Measurements from ENCODE around the gene C1orf115.
"Not testable (repeated sequence)": the region's sequence is repeated elsewhere in the genome, so short reads cannot be mapped to it uniquely, and the experiment has no call there.

The C1orf115 gene, protein sequence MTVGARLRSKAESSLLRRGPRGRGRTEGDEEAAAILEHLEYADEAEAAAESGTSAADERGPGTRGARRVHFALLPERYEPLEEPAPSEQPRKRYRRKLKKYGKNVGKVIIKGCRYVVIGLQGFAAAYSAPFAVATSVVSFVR

DNA sequence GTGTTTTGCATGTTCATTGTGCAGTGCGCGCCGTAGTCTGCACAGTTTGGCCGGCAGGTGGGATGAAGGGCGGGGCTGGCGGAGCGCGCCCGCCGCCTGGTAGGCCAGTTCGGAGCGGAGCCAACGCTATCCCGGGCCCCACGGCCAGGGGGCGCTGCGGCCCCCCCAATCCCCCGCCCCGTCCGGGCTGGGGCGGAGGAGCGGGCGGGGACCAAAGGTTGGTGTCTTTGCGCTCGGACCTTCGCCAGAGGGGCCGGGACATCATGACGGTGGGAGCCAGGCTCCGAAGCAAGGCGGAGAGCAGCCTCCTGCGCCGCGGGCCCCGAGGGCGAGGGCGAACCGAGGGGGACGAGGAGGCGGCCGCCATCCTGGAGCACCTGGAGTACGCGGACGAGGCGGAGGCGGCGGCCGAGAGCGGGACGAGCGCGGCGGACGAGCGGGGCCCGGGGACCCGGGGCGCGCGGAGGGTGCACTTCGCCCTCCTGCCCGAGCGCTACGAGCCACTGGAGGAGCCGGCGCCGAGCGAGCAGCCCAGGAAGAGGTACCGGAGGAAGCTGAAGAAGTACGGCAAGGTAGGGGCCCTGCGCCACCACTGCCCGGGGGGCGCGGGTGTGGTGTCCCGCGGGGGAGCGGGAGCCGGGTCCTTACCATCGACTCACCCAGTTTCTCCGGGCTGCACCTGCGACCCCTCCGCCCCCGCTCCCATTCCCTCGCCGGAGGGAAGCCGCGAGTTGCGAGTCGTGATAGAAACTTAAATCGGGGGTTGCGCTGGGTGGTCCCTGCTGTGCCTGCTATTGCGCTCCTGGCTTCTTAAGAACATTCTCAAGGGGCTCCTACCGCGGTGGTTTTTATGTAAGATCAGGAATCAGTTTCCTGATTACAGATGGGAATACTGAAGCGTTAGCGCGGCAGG is at the start of gene C1orf115:
Gene C1orf115, plus strand, starts transcription at position 224 of the 913 bp plus-strand sequence. Its CDS starts 40 bp downstream, at position 264.
- no peak for FAIRE-seq

DNA sequence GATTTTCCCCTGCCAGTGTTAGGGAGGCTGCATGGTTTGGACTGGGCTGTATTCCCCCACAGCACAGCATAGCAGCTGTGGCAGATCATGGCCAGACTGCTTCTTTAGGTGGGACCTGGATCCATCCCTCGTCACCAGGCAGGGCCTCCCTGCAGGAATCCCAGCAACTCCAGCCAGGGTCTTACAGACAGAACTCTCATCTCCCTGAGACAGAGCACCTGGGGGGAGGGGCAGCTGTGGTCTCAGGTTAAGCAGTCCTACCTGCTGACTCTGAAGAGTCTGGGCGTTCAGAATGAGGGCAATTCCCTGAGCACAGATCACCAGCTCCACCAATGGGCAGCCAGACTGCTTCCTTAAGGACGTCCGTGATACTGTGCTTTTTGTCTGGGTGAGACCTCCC is 47.9 kb upstream of the C1orf115 start:
- no peak for FAIRE-seq

DNA sequence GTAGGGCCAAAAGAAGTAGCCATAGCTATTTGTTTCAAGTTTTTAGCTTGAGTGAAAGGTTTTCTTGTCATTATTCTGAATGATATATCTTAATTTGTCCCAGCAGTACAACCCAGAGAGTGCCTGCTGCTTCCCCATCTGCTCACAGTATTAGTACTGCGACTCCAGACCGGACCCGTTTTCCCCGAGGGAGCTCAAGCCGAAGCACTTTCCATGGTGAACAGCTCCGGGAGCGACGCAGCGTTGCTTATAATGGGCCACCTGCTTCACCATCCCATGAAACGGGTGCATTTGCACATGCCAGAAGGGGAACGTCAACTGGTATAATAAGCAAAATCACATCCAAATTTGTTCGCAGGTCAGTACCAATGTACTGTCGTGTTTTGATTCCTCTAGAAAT is 37.2 kb upstream of the C1orf115 start:
- no peak for FAIRE-seq

DNA sequence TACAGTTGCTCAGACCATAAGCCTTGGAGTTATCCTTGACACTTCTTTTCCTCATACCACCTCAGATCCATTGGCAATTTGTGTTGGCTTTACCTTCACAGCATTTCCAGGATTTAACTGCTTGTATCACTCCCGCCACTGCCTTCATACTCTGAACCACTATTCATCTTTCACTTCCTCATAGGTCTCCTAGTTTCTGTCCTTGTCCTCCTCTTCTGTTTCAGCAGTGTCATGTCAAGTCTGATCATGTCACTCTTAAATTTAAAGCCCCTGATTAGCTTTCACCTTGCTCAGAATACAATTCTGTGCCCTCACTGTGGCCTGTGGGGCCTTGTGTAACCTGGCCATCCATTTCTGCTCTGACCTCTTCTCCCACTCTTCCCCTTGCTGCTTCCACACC is 34.7 kb upstream of the C1orf115 start:
- no peak for FAIRE-seq

DNA sequence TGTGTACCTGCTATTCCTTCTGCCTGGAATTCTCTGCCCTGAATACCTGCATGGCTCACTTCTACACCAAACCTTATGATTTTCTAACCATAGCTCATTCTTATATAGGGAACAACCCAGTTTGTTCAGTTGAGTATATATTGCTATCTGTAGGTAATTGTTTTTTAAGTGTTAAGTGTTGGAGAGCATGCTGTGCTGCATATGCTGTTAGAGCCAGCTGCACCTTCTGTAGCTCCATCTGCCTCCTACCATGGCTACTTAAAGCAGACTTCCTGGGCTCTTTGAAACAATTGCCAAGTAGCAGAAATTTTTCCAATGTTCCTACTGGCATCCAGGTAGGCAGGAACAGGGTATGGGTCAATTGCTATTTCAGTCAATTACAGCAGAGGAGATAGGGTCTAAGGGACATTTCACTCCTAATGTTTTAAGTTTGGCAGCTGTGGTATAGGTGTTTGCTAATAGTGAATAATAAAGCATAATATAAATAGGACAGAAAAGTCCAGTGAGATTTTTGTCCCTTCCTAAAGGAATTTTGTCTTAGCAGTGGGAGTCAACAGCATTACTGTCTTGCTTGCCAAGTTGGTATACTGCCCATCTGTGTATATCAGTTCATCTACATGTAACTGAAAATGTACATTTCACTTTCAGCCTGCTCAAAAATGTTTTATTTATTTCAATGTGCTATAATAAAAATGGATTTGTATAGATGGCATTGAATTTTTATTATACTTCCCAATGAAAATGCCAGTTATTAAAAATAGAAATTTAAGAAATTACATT is 34.0 kb upstream of the C1orf115 start:
- no peak for FAIRE-seq

DNA sequence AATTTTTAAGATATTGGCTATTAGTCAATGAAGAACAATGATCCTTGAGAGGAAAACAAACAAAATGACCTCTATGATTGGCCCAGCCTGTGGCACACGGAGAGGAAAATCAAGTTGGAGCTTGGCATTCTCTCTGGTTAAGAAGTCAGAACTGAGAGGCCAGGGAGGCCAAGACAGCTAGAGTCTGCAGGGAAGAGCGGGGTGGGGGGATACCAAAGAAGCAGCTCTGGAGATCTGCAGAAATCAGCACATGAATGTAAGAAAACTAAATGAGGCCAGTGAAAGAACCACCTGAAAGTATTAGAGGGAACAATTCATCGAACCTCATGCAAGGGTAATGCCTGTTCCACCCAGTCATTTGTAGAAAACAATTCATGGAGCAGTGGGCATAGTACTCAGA is 23.8 kb upstream of the C1orf115 start:
- FAIRE-seq, result no peak

DNA sequence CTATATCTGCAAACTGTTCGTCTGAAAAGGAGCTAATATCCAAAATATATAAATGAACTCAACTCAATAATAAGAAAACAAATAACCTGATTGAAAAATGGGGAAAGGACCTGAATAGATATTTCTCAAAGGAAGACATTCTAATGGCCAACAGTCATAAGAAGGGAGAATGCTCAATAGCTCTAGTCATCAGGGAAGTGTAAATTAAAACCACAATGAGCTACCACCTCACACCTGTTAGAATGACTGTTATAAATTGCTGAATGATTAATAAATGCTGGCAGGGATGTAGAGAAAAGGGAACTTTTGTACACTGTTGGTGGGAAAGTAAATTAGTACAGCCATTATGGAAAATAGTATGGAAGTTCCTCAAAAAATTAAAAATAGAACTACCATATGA is 21.2 kb upstream of the C1orf115 start:
- FAIRE-seq, result no peak

DNA sequence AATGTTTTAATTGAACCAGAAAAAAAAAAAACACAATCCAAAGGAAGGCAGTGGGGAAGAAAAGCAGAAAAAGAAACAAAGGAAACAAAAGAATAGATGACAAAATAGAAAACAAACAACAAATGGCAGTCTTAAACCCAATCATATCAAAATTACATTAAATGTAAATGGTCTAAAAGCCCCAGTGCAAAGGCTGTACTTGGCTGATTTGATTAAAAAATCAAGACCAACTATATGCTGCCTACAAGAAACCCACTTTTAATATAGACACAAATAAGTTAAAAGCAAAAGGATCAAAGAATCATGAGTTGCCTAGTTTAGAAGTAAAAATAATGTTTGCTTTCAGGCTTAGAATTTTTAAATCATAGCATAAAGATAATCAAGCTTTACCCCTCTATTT is 19.8 kb upstream of the C1orf115 start:
- FAIRE-seq, result no peak

DNA sequence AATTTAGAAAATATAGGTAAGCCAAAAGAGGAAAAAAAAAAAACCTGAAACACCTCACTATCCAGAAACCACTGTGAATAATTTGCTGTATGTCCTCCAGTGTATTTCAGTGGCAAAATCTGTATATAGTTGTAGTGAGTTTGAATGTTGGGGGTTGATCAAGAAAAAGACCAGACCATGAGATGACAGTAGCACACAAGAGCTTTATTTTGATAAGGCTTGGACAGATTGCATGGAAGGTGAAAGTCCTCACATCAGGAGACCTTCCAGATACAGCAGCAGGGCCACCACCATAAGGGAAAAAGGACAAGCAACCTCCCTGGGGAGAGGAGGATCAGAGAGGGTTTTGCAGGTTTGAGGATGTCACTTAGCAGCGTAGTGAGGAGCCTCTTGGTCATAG is 16.2 kb upstream of the C1orf115 start:
- no peak for FAIRE-seq

DNA sequence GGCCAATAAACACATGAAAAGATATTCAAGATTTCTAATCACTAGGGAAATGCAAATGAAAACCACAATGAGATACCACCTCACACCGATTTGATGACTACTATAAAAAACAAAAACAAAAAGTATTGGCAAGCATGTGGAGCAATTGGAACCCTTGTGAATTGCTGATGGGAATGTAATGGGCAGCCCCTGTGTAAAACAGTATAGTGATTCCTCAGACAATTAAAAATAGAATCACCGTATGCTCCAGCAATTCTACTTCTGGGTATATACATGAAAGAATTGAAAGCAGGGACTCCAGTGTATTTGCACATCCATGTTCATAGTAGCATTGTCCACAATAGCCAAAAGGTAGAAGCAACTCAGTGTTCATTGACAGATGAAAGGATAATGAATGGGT is 12.9 kb upstream of the C1orf115 start:
- FAIRE-seq, result no peak

DNA sequence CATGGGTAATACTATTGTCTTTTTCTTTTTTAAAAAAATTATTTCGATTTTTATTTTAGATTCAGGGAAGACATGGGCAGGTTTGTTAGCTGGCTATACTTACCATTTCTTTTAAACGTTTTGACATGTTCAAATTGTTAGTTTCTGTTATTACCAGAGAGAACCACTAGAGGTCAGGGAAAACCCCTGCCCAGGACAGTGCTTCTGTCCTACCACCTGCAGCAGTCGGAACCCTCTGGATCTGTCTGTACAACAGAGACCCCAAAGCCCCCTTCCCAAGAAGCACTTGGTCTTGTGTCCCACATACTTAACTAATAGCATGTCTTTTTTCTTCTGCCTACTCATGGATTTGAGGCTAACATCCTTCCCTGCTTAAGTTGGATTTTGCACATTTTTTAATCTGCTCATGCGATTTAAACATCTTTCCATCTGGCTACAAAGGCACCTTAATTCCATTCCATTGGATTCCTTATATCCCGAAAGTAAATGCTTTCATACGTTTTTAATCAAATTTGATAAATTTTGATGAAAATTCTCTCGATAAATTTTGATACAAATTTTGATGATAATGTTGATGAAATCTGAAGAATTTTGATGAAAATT is 10.0 kb upstream of the C1orf115 start:
- peak; percentile 71 for FAIRE-seq

DNA sequence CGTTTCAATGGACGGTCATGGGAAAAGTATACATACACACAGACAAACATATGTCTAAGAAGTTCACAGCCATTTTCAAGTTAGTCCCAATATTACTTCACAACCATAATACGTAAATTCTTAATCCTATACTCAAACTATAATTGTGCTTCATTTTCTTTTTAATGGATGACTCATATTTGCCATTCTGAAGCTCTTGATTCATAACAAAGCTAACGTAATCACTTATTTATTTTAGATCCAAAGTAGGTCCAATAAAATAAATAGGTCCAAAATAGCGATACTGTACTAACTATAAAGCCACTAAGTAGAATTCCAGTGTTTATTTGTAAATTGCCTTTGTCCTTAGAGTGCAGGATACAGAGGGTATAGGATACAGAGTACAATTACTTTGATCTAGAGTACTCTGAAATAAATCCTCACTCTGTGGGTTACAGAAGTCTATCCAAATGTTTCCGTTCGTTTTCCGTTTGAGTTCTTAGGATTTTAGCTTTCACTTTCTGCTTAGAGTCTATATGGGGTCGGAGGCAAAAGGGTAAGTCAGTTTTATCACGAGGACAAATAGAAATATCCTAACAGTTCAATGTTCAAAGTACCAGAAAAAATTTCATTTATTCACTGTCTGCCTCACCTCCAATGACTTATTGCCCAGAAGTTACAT is 8.8 kb upstream of the C1orf115 start:
- FAIRE-seq, result no peak

DNA sequence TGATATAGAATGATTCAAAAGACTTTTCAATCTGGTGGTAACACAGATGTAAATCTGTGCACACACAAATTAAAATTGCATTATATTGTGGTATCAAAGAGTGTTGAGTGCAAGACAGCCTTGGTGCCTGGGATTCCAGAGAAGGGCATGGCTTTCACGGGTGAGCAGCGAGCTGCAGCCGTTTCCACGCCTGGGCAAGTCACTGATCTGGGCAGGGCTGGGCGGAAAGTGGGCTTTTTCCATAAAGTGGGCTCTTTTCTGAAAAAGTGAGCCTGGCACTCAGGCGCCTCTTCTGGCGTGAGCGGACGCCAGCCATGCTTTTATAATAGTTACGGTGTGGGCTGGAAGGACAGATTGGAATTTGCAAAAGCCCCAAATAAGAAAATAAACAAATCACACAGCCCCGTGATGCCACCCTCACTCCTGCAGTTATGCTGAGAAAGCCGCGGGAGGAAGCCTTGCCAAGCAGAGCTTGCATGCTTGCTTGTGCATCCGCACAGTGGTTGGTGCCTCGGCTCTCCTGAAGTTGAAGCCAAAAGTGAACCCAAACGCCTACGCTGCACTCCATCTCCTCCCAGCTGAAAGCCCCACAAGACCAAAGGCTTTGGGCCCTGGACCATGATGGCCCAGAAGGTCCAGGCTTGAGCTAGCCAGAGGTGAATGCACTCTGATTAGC is 7.1 kb upstream of the C1orf115 start:
- no peak for FAIRE-seq

DNA sequence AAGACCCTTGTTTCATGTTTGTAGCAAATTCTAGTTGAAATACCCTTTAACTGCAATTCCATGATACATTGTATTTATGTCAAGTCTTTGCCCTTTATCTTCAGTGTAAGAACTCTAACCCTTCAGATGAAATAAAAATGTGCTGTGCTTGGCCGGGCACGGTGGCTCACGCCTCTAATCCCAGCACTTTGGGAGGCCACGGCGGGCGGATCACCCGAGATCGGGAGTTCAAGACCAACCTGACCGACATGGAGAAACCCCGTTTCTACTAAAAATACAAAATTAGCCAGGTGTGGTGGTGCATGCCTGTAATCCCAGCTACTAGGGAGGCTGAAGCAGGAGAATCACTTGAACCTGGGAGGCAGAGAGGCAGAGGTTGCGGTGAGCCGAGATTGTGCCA is 6.4 kb upstream of the C1orf115 start:
- not testable (repeated sequence) for FAIRE-seq

DNA sequence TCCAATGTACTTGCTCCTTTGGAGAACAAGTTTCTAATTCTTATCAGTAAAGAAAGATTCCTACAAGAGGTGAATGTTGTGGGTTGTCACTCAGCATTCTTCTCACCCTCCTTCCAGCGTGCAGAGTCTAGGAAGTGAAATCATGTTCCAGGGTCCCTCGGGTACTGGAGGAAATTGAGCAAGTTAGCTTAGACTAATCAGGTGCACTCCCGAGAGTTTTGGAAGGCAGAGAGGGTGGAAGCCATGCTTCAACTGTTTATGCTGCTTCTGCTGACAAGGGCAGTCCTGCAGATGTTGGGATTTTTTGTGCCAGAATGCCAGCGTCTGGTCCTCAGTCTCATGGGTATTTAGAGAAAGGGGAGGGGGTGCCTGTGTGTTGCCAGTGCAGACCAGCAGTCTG is 5.3 kb upstream of the C1orf115 start:
- FAIRE-seq, result no peak

DNA sequence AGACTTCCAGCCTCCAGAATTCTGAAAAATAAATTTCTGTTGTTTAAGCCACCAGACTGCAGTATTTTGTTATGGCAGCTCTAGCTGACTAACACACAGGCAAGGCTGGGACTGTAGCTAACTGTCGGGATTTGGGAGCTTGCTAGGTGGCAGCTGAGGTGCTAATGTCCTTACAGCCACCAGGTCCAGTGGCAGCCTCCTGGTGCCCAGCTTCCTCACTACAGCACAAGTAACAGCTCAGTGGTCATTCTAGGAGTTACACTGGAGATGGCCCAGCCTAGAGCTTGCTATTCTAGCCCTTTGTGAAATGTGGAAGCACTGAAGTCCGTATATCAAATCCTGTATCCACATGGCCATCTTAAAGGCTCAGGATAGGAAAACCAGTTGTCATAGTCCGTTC is 4.3 kb upstream of the C1orf115 start:
- FAIRE-seq, result no peak

DNA sequence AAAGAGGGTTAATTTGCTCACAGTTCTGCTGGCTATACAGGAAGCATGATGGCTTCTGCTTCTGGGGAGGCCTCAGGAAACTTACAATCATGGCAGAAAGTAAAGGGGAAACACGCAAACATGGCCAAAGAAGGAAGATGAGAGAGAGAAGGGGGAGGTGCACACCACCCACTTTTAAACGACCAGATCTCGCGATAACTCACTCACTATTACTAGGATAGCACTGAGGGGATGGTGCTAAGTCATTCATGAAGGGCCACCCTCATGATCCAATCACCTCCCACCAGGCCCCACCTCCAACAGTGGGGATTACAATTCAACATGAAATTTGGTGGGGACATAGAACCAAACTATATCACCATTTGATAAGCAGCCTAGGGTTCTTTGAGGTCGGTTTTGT is 2.4 kb upstream of the C1orf115 start:
- FAIRE-seq, result no peak

DNA sequence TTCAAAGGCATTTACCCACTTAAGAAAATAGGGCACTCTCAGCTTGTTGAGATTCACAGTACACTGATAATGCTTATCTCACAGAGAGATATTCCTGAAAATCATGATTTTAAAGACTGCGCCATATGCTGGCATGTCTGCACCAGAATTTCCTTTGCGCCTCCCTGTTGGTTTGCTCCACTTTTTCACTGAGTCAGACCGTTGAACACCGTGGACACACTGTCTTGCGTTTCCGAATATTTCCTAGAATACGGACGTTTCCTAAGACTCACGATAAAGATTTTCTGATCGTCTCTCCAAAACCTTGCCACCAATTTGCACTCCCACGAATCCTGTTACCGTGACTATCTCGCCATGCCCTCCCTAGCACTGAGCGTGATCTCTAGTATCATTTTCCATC is 497 bp upstream of the C1orf115 start:
- no peak for FAIRE-seq

DNA sequence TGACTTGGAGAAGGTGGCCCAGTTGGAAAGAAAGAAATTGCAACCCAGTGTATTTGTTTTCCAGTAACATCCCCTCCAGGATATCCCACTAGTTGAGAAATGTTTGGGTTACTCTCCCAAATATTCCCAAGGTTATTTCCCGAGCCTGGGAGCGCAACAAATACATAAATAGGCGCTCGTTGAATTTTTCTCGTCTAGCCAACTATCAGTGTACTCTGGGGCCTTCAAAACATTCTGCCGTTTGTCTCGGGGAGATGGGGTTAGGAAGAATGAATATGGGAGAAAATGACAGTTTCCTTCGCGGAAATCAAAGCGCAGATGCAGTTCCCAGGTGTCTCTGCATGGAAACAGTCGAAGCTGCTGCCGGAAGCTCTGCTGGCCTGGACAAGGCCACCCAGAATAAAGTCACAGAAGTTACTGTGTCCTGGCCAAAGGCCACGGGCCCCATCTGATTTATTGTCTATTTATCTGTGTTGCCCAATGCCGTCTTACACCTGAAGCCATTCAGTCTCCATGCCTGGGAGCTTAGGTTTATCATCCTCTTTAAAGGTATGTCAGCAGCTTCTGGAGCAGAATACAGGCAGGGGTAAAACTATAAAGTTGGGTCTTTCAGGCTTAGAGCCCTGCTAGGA is 1.0 kb downstream of the C1orf115 start:
- FAIRE-seq, result no peak

DNA sequence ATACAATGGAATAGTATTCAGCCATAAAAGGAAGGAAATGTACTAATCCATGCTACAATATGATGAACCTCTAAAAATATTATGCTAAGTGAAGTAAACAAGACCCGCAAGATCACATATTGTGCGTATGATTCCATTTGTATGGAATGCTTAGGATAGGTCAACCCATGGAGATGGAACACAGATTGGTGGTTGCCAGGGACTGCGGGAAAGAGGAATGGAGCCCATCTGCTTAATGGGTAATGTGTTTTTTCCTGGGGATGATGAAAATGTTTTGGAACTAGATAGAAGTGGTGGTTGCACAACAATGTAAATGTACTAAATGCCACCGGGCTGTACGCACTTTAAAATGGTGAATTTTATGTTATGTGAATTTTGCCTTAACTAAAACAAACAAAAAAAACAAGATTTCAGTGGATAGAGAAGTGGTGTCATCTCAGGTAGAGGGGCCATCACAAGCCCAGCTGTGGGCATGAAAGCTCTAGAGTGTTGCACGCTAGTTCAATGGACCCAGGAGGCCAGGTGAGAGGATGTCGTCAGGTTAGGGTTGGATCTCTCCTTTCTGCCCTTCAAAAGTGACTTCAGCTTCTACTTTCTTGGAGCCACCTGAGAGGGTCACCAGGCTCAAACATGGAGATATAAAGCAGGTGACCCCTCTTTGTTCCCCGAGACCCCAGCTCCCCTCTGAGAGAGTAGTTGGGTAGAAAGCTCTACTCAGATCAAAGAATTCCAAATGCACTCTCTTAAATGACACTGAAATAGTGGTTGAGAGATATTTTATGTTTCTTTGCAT is 2.5 kb downstream of the C1orf115 start:
- FAIRE-seq, result no peak

DNA sequence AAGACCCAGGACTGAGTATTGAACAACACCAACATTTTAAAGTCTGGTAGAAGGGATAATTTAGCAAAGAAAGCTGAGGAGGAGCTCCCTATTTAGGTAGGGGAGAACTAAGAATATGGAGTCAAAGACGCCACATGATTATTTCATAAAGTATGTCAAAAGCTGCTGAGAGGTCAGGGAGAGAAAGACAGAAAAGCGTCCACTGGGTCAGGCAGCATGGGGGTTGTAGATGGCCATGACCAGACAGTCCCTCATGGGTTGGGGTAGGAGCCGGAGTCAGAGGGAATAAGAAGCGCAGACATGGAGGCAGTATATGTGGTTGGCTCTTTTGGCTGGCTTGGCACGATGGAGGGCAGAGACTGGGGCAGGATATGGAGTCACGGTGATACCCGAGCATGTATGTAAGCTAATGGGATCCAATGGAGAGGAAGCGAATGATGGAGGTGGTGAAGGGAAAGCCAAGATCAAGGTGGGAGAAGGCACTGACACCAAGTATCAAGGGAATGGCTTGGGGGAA is 4.8 kb downstream of the C1orf115 start:
- FAIRE-seq, result no peak
